Keratinocyte (primary cell): ENCODE measurements around the gene GPRC6A. TPM values are rescaled to one million over a fixed set of nuclear protein-coding genes. Genes with fewer than 3 reads are reported as not detected.
"Not testable (repeated sequence)": the region's sequence is repeated elsewhere in the genome, so short reads cannot be mapped to it uniquely, and the experiment has no call there.

ENCODE experiments used
- DNase-seq: peaks from one replicate; pipeline ENCODE4 v3.0.0-alpha.2; 2011; ENCODE audit warnings: low read depth, missing footprints, low spot score
- FAIRE-seq: peaks from 2 replicates; lab custom pipeline; 2011; peaks lifted over from hg19 to GRCh38; lab: Jason Lieb, UNC
- H2AFZ ChIP-seq: 2 replicates; pipeline ENCODE4 v1.6.0; 2012; ENCODE audit warnings: low read length, control low read depth, inconsistent platforms; ENCODE audit not compliant: control insufficient read depth
- H3K27ac ChIP-seq: 2 replicates; pipeline ENCODE4 v1.5.1; 2011; ENCODE audit warnings: low read length; ENCODE audit not compliant: control insufficient read depth, insufficient read depth
- H3K27me3 ChIP-seq: 3 replicates; pipeline ENCODE4 v1.6.0; 2011; ENCODE audit warnings: low read length; ENCODE audit not compliant: control insufficient read depth, insufficient read depth; ENCODE audit errors: extremely low read depth
- H3K36me3 ChIP-seq, 2 experiments: 2 replicates in 1 of 2; 3 replicates in 1 of 2; pipeline ENCODE4 v1.5.1; 2011; ENCODE audit warnings: low read length in 2 of 2, mild to moderate bottlenecking in 1 of 2; ENCODE audit not compliant: control insufficient read depth in 2 of 2, insufficient read depth in 2 of 2; ENCODE audit errors: extremely low read depth in 1 of 2
- H3K4me1 ChIP-seq: 3 replicates; pipeline ENCODE4 v1.5.1; 2011; ENCODE audit warnings: low read length; ENCODE audit not compliant: control insufficient read depth, insufficient read depth; ENCODE audit errors: extremely low read depth
- H3K4me2 ChIP-seq: 3 replicates; pipeline ENCODE4 v1.6.0; 2011; ENCODE audit warnings: low read depth, low read length; ENCODE audit not compliant: control insufficient read depth, insufficient read depth; ENCODE audit errors: extremely low read depth
- H3K4me3 ChIP-seq, 3 experiments: fragments of 200-600 bp in 1 of 3; sonication (generic) in 1 of 3; 2 replicates in 2 of 3; 3 replicates in 1 of 3; pipeline ENCODE4 v1.5.1; 2011 to 2016; ENCODE audit warnings: low read length in 3 of 3, mild to moderate bottlenecking in 3 of 3, control low read depth in 2 of 3, inconsistent platforms in 1 of 3, low read depth in 1 of 3, mixed read lengths in 1 of 3, mixed run types in 1 of 3, moderate library complexity in 1 of 3; ENCODE audit not compliant: control insufficient read depth in 2 of 3, insufficient read depth in 2 of 3; ENCODE audit errors: extremely low read depth in 1 of 3
- H3K79me2 ChIP-seq: 2 replicates; pipeline ENCODE4 v1.6.0; 2012; ENCODE audit warnings: low read length; ENCODE audit not compliant: control insufficient read depth, insufficient read depth
- H3K9ac ChIP-seq: 3 replicates; pipeline ENCODE4 v1.6.0; 2011; ENCODE audit warnings: low read length; ENCODE audit not compliant: control insufficient read depth, insufficient read depth; ENCODE audit errors: extremely low read depth
- H3K9me1 ChIP-seq: 3 replicates; pipeline ENCODE4 v1.6.0; 2011; ENCODE audit warnings: low read length; ENCODE audit not compliant: control insufficient read depth, insufficient read depth; ENCODE audit errors: extremely low read depth
- H3K9me3 ChIP-seq: 2 replicates; pipeline ENCODE4 v1.5.1; 2012; ENCODE audit warnings: low read depth, low read length; ENCODE audit not compliant: control insufficient read depth
- H4K20me1 ChIP-seq: 3 replicates; pipeline ENCODE4 v1.6.0; 2011; ENCODE audit warnings: low read length; ENCODE audit not compliant: control insufficient read depth, insufficient read depth; ENCODE audit errors: extremely low read depth
- CTCF ChIP-seq, 3 experiments: IDR thresholded peaks in 1 of 3; conservative IDR thresholded peaks in 1 of 3; optimal IDR thresholded peaks in 1 of 3; 2 replicates in 2 of 3; 3 replicates in 1 of 3; pipeline versions ENCODE3 to v1.5.1; 2011; ENCODE audit warnings: low read length in 3 of 3, mild to moderate bottlenecking in 3 of 3, moderate library complexity in 2 of 3, control low read depth in 1 of 3, inconsistent platforms in 1 of 3; ENCODE audit not compliant: insufficient read depth in 2 of 3; ENCODE audit errors: extremely low read depth in 1 of 3
- EZH2 ChIP-seq: IDR thresholded peaks from one replicate; pipeline ENCODE4 v1.6.1; 2012; ENCODE audit warnings: inconsistent platforms, mild to moderate bottlenecking, low read length, moderate library complexity
- dilution Hi-C: fragments of 300-500 bp; cut with MboI; formaldehyde crosslinking; loops from one replicate; pipeline ENCODE4 v1.7.0; 2020; ENCODE audit warnings: low sequenced_read_pairs; ENCODE audit not compliant: extremely low pct_ligation_motif_present
- polyA plus RNA-seq, 5 experiments: library from polyadenylated mRNA; depleted of rRNA in 3 of 5; stranded (reverse) in 3 of 5; stranded (forward) in 1 of 5; unstranded in 1 of 5; fragments of >200 nt; gene quantifications; 1 replicate in 1 of 5; 2 replicates in 3 of 5; 3 replicates in 1 of 5; pipeline versions ENCODE4 v1.2.1 to v1.2.3, GENCODE V29; 2011 to 2012; ENCODE audit warnings: missing spikeins in 2 of 5, low read depth in 1 of 5, low replicate concordance in 1 of 5

The GPRC6A gene
- polyA plus RNA-seq, 1 donor (not counting 4 experiments of a cell fraction or from before 2014, with no cell fraction given): not detected

- no peaks in the 10 kb centered on the region for H3K9me3 ChIP-seq
- H4K20me1 ChIP-seq: no peaks in the 10 kb centered on the region
- no peaks in the 10 kb centered on the region for H3K36me3 ChIP-seq
- no peak overlapping the region for H3K4me3 ChIP-seq
- H3K4me2 ChIP-seq: no peak overlapping the region
- no peak overlapping the region for H2AFZ ChIP-seq
- no peak for FAIRE-seq
- TF ChIP-seq EZH2: no peak
- TF ChIP-seq CTCF (optimal IDR thresholded peaks at IDR 0.05 in 1 of 3, IDR thresholded peaks at IDR 0.05 in 1 of 3, conservative IDR thresholded peaks at IDR 0.05 in 1 of 3; ENCODE audit: extremely low read depth in 1 of 3, insufficient read depth in 2 of 3, low read length in 3 of 3): no peak
- H3K9me1 ChIP-seq: no peaks in the 10 kb centered on the region
- no peak for DNase-seq
- H3K79me2 ChIP-seq: no peaks in the 10 kb centered on the region
- no peak overlapping the region for H3K9ac ChIP-seq
- dilution Hi-C loops: no loop called here
- no peaks in the 10 kb centered on the region for H3K27me3 ChIP-seq
- H3K27ac ChIP-seq: no peak overlapping the region
- no peaks in the 10 kb centered on the region for H3K4me1 ChIP-seq
Measured at GRCh38 chr6:116840091-116840490, 11.2 kb upstream of the GPRC6A start.

- Histone ChIP-seq H4K20me1 (no peaks in the 10 kb centered on the region), H3K9me3 (no peaks in the 10 kb centered on the region), H3K4me1 (no peaks in the 10 kb centered on the region), H3K27me3 (no peaks in the 10 kb centered on the region), H3K9ac (no peak overlapping the region), H3K4me3 (no peak overlapping the region), H3K9me1 (no peaks in the 10 kb centered on the region), H3K36me3 (no peaks in the 10 kb centered on the region), H3K4me2 (no peak overlapping the region), H3K27ac (no peak overlapping the region), H2AFZ (no peak overlapping the region), H3K79me2 (no peaks in the 10 kb centered on the region)
- DNase-seq: no peak
- TF ChIP-seq CTCF (optimal IDR thresholded peaks at IDR 0.05 in 1 of 3, IDR thresholded peaks at IDR 0.05 in 1 of 3, conservative IDR thresholded peaks at IDR 0.05 in 1 of 3; ENCODE audit: extremely low read depth in 1 of 3, insufficient read depth in 2 of 3, low read length in 3 of 3): no peak
- TF ChIP-seq EZH2: no peak
- no peak for FAIRE-seq
- dilution Hi-C loops: no loop called here
Measured at GRCh38 chr6:116836606-116837342, 7.9 kb upstream of the GPRC6A start.

DNA sequence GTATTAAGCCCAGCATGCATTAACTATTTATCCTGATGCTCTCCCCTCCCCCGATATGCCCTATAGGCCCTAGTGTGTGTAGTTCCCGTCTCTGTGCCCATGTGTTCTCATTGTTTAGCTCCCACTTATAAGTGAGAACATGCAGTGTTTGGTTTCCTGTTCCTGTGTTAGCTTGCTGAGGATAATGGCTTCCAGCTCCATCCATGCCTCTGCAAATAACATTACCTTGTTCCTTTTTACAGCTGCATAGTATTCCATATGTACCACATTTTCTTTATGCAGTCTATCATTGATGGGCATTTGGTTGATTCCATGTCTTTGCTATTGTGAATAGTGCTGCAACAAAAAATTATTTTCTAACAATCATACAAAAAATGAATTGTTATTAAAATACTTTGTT lies 5.6 kb upstream of the GPRC6A start:
- H3K4me1 ChIP-seq, dilution Hi-C loops, H3K4me3 ChIP-seq, H2AFZ ChIP-seq, H3K79me2 ChIP-seq, H3K9ac ChIP-seq, H3K9me1 ChIP-seq, H3K4me2 ChIP-seq, H3K27me3 ChIP-seq, H3K27ac ChIP-seq, H3K36me3 ChIP-seq, H3K9me3 ChIP-seq, H4K20me1 ChIP-seq, DNase-seq, FAIRE-seq: not testable (repeated sequence)
